CD14-positive monocyte (primary cell): ENCODE measurements around the gene ERVV-1. TPM values are rescaled to one million over a fixed set of nuclear protein-coding genes. Genes with fewer than 3 reads are reported as not detected.

Experiments
- DNase-seq, 3 donors: peaks; one replicate each; pipeline ENCODE4 v3.0.0-alpha.2; 2011 to 2022
- H2AFZ ChIP-seq: 2 replicates; pipeline ENCODE4 v1.6.0; 2012; ENCODE audit warnings: mild to moderate bottlenecking, low read depth, low read length, inconsistent platforms; ENCODE audit not compliant: insufficient read depth, poor library complexity, severe bottlenecking
- H3K27ac ChIP-seq, 2 donors: 1 replicate in 1 of 2; 2 replicates in 1 of 2; pipeline ENCODE4 v1.5.1; 2012 to 2013; ENCODE audit warnings: low read length in 2 of 2, control low read depth in 1 of 2, inconsistent platforms in 1 of 2, low read depth in 1 of 2, mild to moderate bottlenecking in 1 of 2
- H3K27me3 ChIP-seq, 2 donors: one replicate each; pipeline versions ENCODE4 v1.6.0 to v1.6.1; 2011 to 2013; ENCODE audit warnings: low read length in 2 of 2; ENCODE audit not compliant: control insufficient read depth in 2 of 2, insufficient read depth in 2 of 2
- H3K36me3 ChIP-seq, 2 donors: replicated peaks in 1 of 2; 1 replicate in 1 of 2; 2 replicates in 1 of 2; pipeline versions ENCODE4 v1.5.1 to v1.6.1; 2012 to 2013; ENCODE audit warnings: low read length in 2 of 2, control low read depth in 1 of 2, inconsistent platforms in 1 of 2, mild to moderate bottlenecking in 1 of 2; ENCODE audit not compliant: insufficient read depth in 2 of 2, control insufficient read depth in 1 of 2
- H3K4me1 ChIP-seq, 2 donors: 1 replicate in 1 of 2; 2 replicates in 1 of 2; pipeline versions ENCODE4 v1.5.1 to v1.6.1; 2012 to 2013; ENCODE audit warnings: low read length in 2 of 2, control low read depth in 1 of 2, inconsistent platforms in 1 of 2, mild to moderate bottlenecking in 1 of 2, moderate library complexity in 1 of 2; ENCODE audit not compliant: insufficient read depth in 2 of 2, control insufficient read depth in 1 of 2
- H3K4me2 ChIP-seq: replicated peaks from 2 replicates; pipeline ENCODE3; 2012; ENCODE audit warnings: low read length, moderate library complexity, mild to moderate bottlenecking; ENCODE audit not compliant: poor library complexity, severe bottlenecking; ENCODE audit errors: extremely low read depth
- H3K4me3 ChIP-seq, 3 experiments: fragments of 200-600 bp in 1 of 3; sonication (generic) in 1 of 3; replicated peaks in 1 of 3; 1 replicate in 2 of 3; 2 replicates in 1 of 3; pipeline ENCODE4 v1.5.1; 2011 to 2013; ENCODE audit warnings: low read length in 3 of 3, mild to moderate bottlenecking in 3 of 3, control low read depth in 2 of 3, low read depth in 2 of 3, inconsistent platforms in 1 of 3, moderate library complexity in 1 of 3
- H3K79me2 ChIP-seq: 2 replicates; pipeline ENCODE4 v1.6.0; 2012; ENCODE audit warnings: mild to moderate bottlenecking, control low read depth, inconsistent platforms, low read length, moderate library complexity; ENCODE audit not compliant: insufficient read depth
- H3K9ac ChIP-seq: 2 replicates; pipeline ENCODE4 v1.6.0; 2017; ENCODE audit warnings: low read length, mild to moderate bottlenecking; ENCODE audit not compliant: insufficient read depth, poor library complexity, severe bottlenecking
- H3K9me3 ChIP-seq, 2 donors: replicated peaks in 1 of 2; 1 replicate in 1 of 2; 2 replicates in 1 of 2; pipeline versions ENCODE4 v1.5.1 to v1.6.1; 2012 to 2013; ENCODE audit warnings: low read length in 2 of 2, control low read depth in 1 of 2; ENCODE audit not compliant: control insufficient read depth in 1 of 2, insufficient read depth in 1 of 2
- H4K20me1 ChIP-seq: 2 replicates; pipeline ENCODE4 v1.6.0; 2012; ENCODE audit warnings: mild to moderate bottlenecking, low read length, control low read depth, moderate library complexity; ENCODE audit not compliant: insufficient read depth
- H3K27ac Mint-ChIP-seq, 7 donors: one replicate each; pipeline ENCODE4 v1.8.0; 2020; ENCODE audit warnings: mild to moderate bottlenecking in 7 of 7, mixed read lengths in 7 of 7, moderate library complexity in 6 of 7, inconsistent platforms in 2 of 7
- H3K27me3 Mint-ChIP-seq, 3 donors: one replicate each; pipeline ENCODE4 v1.8.0; 2021 to 2022; ENCODE audit warnings: low read depth in 3 of 3, mild to moderate bottlenecking in 3 of 3, mixed read lengths in 3 of 3, moderate library complexity in 3 of 3, inconsistent platforms in 1 of 3
- H3K36me3 Mint-ChIP-seq, 2 donors: one replicate each; pipeline ENCODE4 v1.8.0; 2020; ENCODE audit warnings: mixed read lengths in 2 of 2, inconsistent platforms in 1 of 2, mild to moderate bottlenecking in 1 of 2
- H3K4me1 Mint-ChIP-seq: one replicate; pipeline ENCODE4 v1.8.0; 2020; ENCODE audit warnings: mild to moderate bottlenecking, mixed read lengths
- H3K4me3 Mint-ChIP-seq, 2 donors: one replicate each; pipeline ENCODE4 v1.8.0; 2020; ENCODE audit warnings: mild to moderate bottlenecking in 2 of 2, mixed read lengths in 2 of 2, moderate library complexity in 1 of 2
- H3K9me3 Mint-ChIP-seq, 7 donors: one replicate each; pipeline ENCODE4 v1.8.0; 2020 to 2022; ENCODE audit warnings: mixed read lengths in 7 of 7, mild to moderate bottlenecking in 6 of 7, moderate library complexity in 6 of 7, inconsistent platforms in 2 of 7
- WGBS: methylation state at CpG from one replicate; pipeline ENCODE4 v1.1.5; 2013; ENCODE audit warnings: missing lambda C conversion rate; ENCODE audit not compliant: insufficient coverage; 5-methylcytosine and 5-hydroxymethylcytosine counted together
- intact Hi-C, 2 donors: fragments of 100-400 bp; cut with micrococcal nuclease; formaldehyde crosslinking; loops; one replicate each; pipeline versions ENCODE4 v1.15.0 to v1.15.1; 2023
- polyA plus RNA-seq, 3 donors: library from polyadenylated mRNA; depleted of rRNA in 1 of 3; unstranded in 2 of 3; stranded (reverse) in 1 of 3; fragments of 300-500 nt in 2 of 3; fragments of >200 nt in 1 of 3; fragmentation: Illumina TruSeq in 2 of 3; gene quantifications; 1 replicate in 2 of 3; 2 replicates in 1 of 3; pipeline ENCODE4 v1.2.3, GENCODE V29; 2012 to 2021
- TF ChIP-seq, protein P1 (sequence below): fragments of 200-600 bp; IDR thresholded peaks from one replicate; pipeline ENCODE4 v1.8.0; 2022; ENCODE audit warnings: antibody characterized with exemption, mild to moderate bottlenecking

Gene ERVV-1
- polyA plus RNA-seq, 3 donors, result not detected

DNA sequence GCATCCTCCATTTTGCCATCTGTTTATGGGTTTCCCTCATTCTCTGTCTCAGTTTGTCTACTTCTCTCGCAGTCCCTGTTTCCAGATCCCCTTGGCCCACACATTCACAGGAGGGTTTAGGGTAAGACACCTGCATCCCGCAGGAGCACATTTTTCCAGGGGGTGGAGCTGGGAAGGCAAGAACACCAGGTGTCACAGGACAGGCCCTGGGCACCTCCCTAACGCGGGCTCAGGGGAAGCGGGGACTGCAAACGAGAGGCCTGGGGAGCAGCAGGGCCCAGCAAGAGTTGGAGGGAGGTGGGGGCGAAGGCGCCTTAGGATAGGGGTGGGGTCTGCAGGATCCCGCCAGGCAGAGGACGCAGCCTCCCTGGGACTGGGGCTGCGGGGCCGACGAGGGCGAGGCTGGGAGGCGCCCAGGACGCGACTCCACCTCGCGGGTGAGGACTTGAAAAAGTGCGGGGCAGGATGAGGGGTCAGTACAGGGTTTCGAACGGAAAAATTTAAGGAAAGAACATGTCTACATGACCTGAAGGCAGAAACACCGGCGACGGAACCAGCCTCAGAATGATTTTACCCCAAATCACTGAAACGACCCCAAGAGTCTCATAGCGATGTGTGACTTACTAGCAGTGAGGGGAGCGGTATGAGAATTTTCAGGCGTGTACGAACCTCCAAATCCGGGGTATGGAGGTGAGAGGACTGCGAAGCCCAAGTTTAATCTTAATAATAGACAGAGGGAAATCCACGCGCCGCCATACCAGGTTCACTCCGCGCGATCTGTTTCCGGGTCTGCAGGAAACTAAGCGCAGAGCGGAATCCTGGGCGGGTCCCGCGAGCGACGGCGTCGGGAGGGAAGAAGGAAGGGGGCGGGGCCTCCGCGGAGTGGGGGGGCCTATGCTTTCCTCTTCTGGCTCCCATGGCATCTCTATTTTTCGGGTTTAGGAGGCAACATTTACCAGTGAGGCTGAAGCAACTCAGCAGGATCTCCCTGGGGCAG, 23.7 kb downstream of the ERVV-1 start:
- H3K27ac Mint-ChIP-seq, result no peak overlapping the region
- Histone ChIP-seq H3K27ac (no peak overlapping the region), H3K27me3 (no peaks in the 10 kb centered on the region), H3K9ac (no peak overlapping the region), H4K20me1 (no peaks in the 10 kb centered on the region), H3K4me1 (no peaks in the 10 kb centered on the region), H3K79me2 (no peaks in the 10 kb centered on the region), H2AFZ (peak overlapping the region; percentile 61), H3K4me3 (peak overlapping the region in 1 of 3 experiments; percentile 55), H3K4me2 (peak overlapping the region; percentile 34), H3K36me3 (no peaks in the 10 kb centered on the region), H3K9me3 (peaks cover 64 to 82% of the 10 kb centered on the region in 2 donors)
- peaks cover 9% of the 10 kb centered on the region for H3K4me1 Mint-ChIP-seq
- DNase-seq, result no peak
- peaks cover 31 to 82% (median 73%) of the 10 kb centered on the region in 7 donors for H3K9me3 Mint-ChIP-seq
- peak overlapping the region; percentile 60 to 68 for H3K4me3 Mint-ChIP-seq
- peaks cover 4 to 14% (median 7%) of the 10 kb centered on the region in 3 donors for H3K27me3 Mint-ChIP-seq
- intact Hi-C loops, result no loop called here
- WGBS, result 26% methylated on average over 41 of the region's 52 CpGs
- TF ChIP-seq, protein P1, sequence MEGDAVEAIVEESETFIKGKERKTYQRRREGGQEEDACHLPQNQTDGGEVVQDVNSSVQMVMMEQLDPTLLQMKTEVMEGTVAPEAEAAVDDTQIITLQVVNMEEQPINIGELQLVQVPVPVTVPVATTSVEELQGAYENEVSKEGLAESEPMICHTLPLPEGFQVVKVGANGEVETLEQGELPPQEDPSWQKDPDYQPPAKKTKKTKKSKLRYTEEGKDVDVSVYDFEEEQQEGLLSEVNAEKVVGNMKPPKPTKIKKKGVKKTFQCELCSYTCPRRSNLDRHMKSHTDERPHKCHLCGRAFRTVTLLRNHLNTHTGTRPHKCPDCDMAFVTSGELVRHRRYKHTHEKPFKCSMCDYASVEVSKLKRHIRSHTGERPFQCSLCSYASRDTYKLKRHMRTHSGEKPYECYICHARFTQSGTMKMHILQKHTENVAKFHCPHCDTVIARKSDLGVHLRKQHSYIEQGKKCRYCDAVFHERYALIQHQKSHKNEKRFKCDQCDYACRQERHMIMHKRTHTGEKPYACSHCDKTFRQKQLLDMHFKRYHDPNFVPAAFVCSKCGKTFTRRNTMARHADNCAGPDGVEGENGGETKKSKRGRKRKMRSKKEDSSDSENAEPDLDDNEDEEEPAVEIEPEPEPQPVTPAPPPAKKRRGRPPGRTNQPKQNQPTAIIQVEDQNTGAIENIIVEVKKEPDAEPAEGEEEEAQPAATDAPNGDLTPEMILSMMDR, result no peak
- H3K36me3 Mint-ChIP-seq, result peaks cover 0 to 3% of the 10 kb centered on the region in 2 donors

DNA sequence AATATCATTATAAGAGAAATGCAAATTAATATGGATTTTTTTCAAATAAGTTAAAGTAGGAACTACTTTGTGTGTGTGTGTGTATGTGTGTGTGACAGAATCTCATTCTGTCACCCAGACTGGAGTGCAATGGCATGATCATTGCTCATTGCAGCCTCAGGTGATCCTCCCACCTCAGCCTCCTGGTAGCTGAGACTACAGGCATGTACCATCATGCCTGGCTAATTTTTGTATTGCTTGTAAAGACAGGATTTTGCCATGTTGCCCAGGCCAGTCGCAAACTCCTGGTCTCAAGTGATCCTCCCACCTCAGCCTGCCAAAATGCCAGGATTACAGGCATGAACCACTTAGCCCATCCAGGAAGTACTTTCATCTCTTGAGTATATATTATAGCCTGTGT, 27.6 kb downstream of the ERVV-1 start:
- WGBS, result no CpG with 5 or more reads among the region's 1 CpG
- peaks cover 83 to 87% of the 10 kb centered on the region in 2 donors for H3K9me3 ChIP-seq
- H3K9me3 Mint-ChIP-seq, result peaks cover 32 to 87% (median 79%) of the 10 kb centered on the region in 7 donors
- H4K20me1 ChIP-seq, result no peaks in the 10 kb centered on the region
- no peaks in the 10 kb centered on the region for H3K79me2 ChIP-seq
- intact Hi-C loops, result no loop called here
- H3K27ac ChIP-seq, result no peak overlapping the region
- H3K27me3 ChIP-seq, result no peaks in the 10 kb centered on the region
- H3K9ac ChIP-seq, result no peak overlapping the region
- peaks cover 6 to 14% (median 7%) of the 10 kb centered on the region in 3 donors for H3K27me3 Mint-ChIP-seq
- no peaks in the 10 kb centered on the region for H3K36me3 ChIP-seq
- TF ChIP-seq, protein P1, result no peak
- H3K4me1 ChIP-seq, result no peaks in the 10 kb centered on the region
- H3K4me2 ChIP-seq, result no peak overlapping the region
- no peak overlapping the region for H3K4me3 Mint-ChIP-seq
- no peak for DNase-seq
- H3K36me3 Mint-ChIP-seq, result peaks cover 0 to 3% of the 10 kb centered on the region in 2 donors
- no peak overlapping the region for H3K27ac Mint-ChIP-seq
- peaks cover 9% of the 10 kb centered on the region for H3K4me1 Mint-ChIP-seq
- no peak overlapping the region for H3K4me3 ChIP-seq
- no peak overlapping the region for H2AFZ ChIP-seq
